OCI-LY1 (cell line): ENCODE measurements around the gene PDE4D.

Experiments used
- H2AFZ ChIP-seq: fragments of 200-600 bp; sonication (generic), shearing (Covaris generic); 2 replicates; pipeline ENCODE4 v1.6.0; 2014; ENCODE audit warnings: antibody characterized with exemption, mild to moderate bottlenecking, low read length
- H3F3A ChIP-seq: fragments of 200-600 bp; sonication (generic), shearing (Covaris generic); 2 replicates; pipeline ENCODE4 v1.6.0; 2014; ENCODE audit warnings: mild to moderate bottlenecking, antibody characterized with exemption, low read length, moderate library complexity; ENCODE audit not compliant: insufficient read depth
- H3K27ac ChIP-seq: fragments of 200-600 bp; sonication (generic); 2 replicates; pipeline ENCODE4 v1.5.1; 2014; ENCODE audit warnings: low read length, mixed run types, mild to moderate bottlenecking, low read depth; ENCODE audit not compliant: poor library complexity, severe bottlenecking
- H3K27me3 ChIP-seq: fragments of 200-600 bp; sonication (generic); 2 replicates; pipeline ENCODE4 v1.6.0; 2014; ENCODE audit warnings: antibody characterized with exemption, mild to moderate bottlenecking, low read length, moderate library complexity; ENCODE audit not compliant: insufficient read depth
- H3K36me3 ChIP-seq: fragments of 200-600 bp; sonication (generic); 2 replicates; pipeline ENCODE4 v1.6.1; 2014; ENCODE audit warnings: mild to moderate bottlenecking, antibody characterized with exemption, low read length, moderate library complexity, mixed read lengths; ENCODE audit not compliant: insufficient read depth
- H3K4me1 ChIP-seq: fragments of 200-600 bp; sonication (generic); 2 replicates; pipeline ENCODE4 v1.5.1; 2014; ENCODE audit warnings: mild to moderate bottlenecking, low read length, moderate library complexity; ENCODE audit not compliant: insufficient read depth, severe bottlenecking
- H3K4me2 ChIP-seq: fragments of 200-600 bp; sonication (generic), shearing (Covaris generic); 2 replicates; pipeline ENCODE4 v1.6.1; 2014; ENCODE audit warnings: low read length
- H3K4me3 ChIP-seq: fragments of 200-600 bp; sonication (generic); 2 replicates; pipeline ENCODE4 v1.5.1; 2014; ENCODE audit warnings: low read length, low read depth, mild to moderate bottlenecking, mixed read lengths; ENCODE audit not compliant: poor library complexity, severe bottlenecking
- H3K79me2 ChIP-seq: fragments of 200-600 bp; shearing (Covaris generic); 2 replicates; pipeline ENCODE4 v1.6.1; 2016; ENCODE audit warnings: mixed run types, low read length, mixed read lengths; ENCODE audit not compliant: insufficient read depth
- H3K9ac ChIP-seq: fragments of 200-600 bp; sonication (generic), shearing (Covaris generic); 2 replicates; pipeline ENCODE4 v1.6.1; 2014; ENCODE audit warnings: mild to moderate bottlenecking, low read length, mixed read lengths
- H3K9me2 ChIP-seq: fragments of 200-600 bp; sonication (generic), shearing (Covaris generic); 2 replicates; pipeline ENCODE4 v1.6.1; 2014; ENCODE audit warnings: low read depth, mild to moderate bottlenecking, low read length, mixed read lengths
- H3K9me3 ChIP-seq: fragments of 200-600 bp; shearing (Covaris generic); 2 replicates; pipeline ENCODE4 v1.6.1; 2014; ENCODE audit warnings: low read length, mixed read lengths
- H4K20me1 ChIP-seq: fragments of 200-600 bp; sonication (generic), shearing (Covaris generic); 2 replicates; pipeline ENCODE4 v1.6.0; 2016; ENCODE audit warnings: mild to moderate bottlenecking, low read length; ENCODE audit not compliant: insufficient read depth
- EZH2 ChIP-seq: fragments of 200-600 bp; sonication (generic), shearing (Covaris generic); IDR thresholded peaks from 2 replicates; pipeline ENCODE4 v1.8.0; 2017; ENCODE audit warnings: borderline replicate concordance, mixed run types, mild to moderate bottlenecking, antibody characterized with exemption, low read length, moderate library complexity, mixed read lengths
- TF ChIP-seq, protein P1 (sequence below): fragments of 200-600 bp; sonication (generic), shearing (Covaris generic); IDR thresholded peaks from 2 replicates; pipeline ENCODE4 v1.5.1; 2017; ENCODE audit warnings: mild to moderate bottlenecking, antibody characterized with exemption, low read length, moderate library complexity, mixed read lengths

Gene PDE4D

DNA sequence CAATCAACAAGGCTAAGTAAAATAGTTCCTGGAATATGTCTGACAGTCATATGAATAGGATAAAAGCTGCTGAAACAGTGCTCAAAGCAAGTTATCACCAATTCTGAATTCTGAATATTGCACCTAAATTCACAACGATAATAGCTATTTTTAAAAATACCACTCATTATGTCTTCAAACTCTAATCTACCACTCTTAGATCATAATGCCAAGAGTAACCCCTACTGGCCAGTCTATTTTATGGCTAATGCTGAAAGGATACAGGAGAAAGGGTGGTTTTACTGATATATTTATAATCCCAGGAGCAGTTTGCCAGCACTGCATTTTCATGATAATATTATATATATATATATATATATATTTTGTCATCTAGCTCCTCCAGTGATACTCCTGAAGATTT, 232.8 kb downstream of the PDE4D start:
- Histone ChIP-seq H3K9me3 (no peaks in the 10 kb centered on the region), H3K9ac (no peak overlapping the region), H3K4me1 (no peaks in the 10 kb centered on the region), H3K4me2 (no peak overlapping the region), H3K27ac (no peak overlapping the region), H3K27me3 (no peaks in the 10 kb centered on the region), H3F3A (no peaks in the 10 kb centered on the region), H3K9me2 (no peaks in the 10 kb centered on the region), H2AFZ (no peak overlapping the region), H4K20me1 (no peaks in the 10 kb centered on the region), H3K79me2 (no peaks in the 10 kb centered on the region), H3K36me3 (no peaks in the 10 kb centered on the region), H3K4me3 (no peak overlapping the region)
- TF ChIP-seq, protein P1, sequence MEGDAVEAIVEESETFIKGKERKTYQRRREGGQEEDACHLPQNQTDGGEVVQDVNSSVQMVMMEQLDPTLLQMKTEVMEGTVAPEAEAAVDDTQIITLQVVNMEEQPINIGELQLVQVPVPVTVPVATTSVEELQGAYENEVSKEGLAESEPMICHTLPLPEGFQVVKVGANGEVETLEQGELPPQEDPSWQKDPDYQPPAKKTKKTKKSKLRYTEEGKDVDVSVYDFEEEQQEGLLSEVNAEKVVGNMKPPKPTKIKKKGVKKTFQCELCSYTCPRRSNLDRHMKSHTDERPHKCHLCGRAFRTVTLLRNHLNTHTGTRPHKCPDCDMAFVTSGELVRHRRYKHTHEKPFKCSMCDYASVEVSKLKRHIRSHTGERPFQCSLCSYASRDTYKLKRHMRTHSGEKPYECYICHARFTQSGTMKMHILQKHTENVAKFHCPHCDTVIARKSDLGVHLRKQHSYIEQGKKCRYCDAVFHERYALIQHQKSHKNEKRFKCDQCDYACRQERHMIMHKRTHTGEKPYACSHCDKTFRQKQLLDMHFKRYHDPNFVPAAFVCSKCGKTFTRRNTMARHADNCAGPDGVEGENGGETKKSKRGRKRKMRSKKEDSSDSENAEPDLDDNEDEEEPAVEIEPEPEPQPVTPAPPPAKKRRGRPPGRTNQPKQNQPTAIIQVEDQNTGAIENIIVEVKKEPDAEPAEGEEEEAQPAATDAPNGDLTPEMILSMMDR = no peak

DNA sequence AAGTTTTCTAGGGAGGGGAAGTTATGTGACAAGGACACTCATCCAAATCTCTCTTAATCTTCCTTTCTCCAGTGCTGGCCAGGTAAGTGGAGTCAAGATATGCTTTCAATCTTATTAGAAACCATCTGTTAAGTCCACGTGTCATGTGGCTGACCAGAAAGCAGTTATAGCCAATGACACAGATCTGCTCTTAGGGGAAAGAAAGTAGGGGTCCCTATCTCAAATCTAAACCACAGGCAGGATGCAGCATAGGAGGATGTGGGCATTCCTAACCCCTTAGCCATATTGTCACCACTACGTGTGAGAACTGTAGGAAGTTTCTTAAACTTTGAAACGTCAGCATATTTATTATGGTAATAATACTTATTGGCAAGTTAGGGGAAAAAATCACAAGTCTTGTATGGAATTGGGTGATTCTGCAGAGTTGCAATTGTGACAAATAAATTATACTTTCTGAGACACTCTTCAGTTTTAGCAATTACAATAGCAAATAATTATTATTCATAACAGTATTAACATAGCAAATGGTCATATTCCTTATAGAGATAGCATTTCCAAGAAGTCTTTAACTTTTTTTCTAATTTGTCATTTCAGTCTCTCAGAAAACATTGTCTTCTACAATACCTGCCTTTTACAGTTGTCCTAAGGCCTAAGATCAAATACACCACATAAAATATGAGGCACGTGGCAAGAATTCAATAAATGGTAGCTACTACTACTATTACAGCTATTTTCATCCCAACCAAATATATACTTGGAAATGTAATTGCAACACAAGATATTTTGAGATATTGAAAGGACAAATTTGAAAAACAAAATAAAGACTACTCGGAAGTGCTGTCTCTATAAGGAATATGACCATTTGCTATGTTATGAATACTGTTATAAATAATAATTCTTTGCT, 236.9 kb downstream of the PDE4D start:
- Histone ChIP-seq H3K9me2 (no peaks in the 10 kb centered on the region), H3K27me3 (no peaks in the 10 kb centered on the region), H3F3A (no peaks in the 10 kb centered on the region), H3K4me3 (no peak overlapping the region), H3K4me2 (no peak overlapping the region), H3K79me2 (no peaks in the 10 kb centered on the region), H3K27ac (no peak overlapping the region), H3K9ac (no peak overlapping the region), H3K4me1 (no peaks in the 10 kb centered on the region), H2AFZ (no peak overlapping the region), H3K36me3 (no peaks in the 10 kb centered on the region), H3K9me3 (no peaks in the 10 kb centered on the region), H4K20me1 (no peaks in the 10 kb centered on the region)
- no peak for TF ChIP-seq EZH2
- TF ChIP-seq, protein P1 = no peak

DNA sequence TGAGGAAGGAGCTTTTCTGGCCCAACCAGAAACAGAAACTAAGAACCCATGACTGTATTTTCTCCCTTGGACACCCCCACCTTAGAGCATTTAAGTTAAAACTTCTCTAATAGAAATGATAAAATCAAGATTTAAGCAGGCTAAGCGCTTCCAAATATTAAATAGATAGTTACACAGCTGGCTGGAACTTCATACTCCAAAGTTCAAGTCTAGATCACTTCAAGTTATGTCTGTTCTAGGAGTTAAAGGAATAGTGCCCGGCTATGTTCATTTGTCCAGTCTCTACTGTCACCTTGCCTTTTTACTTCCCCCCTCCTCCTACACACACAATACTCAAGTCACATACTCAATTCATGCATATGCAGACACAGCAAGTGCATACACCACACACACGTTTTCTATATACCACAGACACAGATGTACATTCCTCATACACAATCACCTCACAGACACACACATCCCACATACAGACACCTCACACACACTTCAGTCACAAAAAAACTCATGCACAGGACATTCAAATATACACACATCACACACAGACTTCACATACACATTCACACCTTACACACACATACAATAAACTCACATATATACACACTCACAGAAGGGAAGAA, 237.7 kb downstream of the PDE4D start:
- Histone ChIP-seq H3K4me3 (no peak overlapping the region), H3K4me2 (no peak overlapping the region), H2AFZ (no peak overlapping the region), H3K79me2 (no peaks in the 10 kb centered on the region), H3K9me3 (no peaks in the 10 kb centered on the region), H3K27me3 (no peaks in the 10 kb centered on the region), H3K36me3 (no peaks in the 10 kb centered on the region), H3F3A (no peaks in the 10 kb centered on the region), H3K9me2 (no peaks in the 10 kb centered on the region), H3K27ac (no peak overlapping the region), H3K4me1 (no peaks in the 10 kb centered on the region), H4K20me1 (no peaks in the 10 kb centered on the region), H3K9ac (no peak overlapping the region)
- TF ChIP-seq EZH2 = no peak
- TF ChIP-seq, protein P1 = no peak
